Ramos (cell line): ENCODE measurements around the gene GSS.

Experiments used
- in situ Hi-C: fragments of 300-500 bp; cut with MboI; formaldehyde crosslinking; loops from one replicate; pipeline ENCODE4 v1.14.3; 2022; ENCODE audit warnings: low sequenced_read_pairs; ENCODE audit not compliant: unreplicated experiment

The GSS gene

DNA sequence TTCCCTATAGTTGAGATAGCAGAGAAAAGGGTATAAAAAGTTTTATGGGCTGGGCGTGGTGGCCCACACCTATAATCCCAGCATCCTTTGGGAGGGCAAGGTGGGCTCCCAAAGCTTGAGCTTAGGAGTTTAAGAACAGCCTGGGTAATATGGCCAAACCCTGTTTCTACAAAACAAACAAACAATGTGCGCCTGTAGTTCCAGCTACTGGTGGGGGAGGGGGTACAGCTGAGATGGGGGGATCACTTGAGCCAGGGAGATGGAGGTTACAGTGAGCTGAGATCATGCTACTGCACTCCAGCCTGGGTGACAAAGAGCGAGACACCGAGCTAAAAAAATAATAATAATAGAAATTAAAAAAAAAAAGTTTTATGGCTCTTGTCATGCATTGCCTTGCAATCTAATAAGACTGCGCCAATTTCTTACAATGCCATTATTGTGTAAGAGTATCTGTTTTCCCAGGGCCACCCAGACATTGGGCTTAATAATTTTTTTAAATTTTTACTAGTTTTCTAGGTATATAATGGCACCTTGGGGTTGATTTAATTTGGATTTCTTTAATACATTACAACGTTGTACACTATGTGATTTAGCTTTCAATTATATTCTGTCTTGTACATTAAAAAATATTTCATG, 75.3 kb downstream of the GSS start:
- in situ Hi-C loops = no loop called here
